GM18520 (cell line): ENCODE measurements around the gene ITGA11.
"Not testable (repeated sequence)": the region's sequence is repeated elsewhere in the genome, so short reads cannot be mapped to it uniquely, and the experiment has no call there.

ENCODE experiments used
- ATAC-seq: cut with Tn5 transposase; IDR thresholded peaks from one replicate; pipeline ENCODE4 v1.9.1; 2021; ENCODE audit not compliant: unreplicated experiment

ITGA11 gene

DNA sequence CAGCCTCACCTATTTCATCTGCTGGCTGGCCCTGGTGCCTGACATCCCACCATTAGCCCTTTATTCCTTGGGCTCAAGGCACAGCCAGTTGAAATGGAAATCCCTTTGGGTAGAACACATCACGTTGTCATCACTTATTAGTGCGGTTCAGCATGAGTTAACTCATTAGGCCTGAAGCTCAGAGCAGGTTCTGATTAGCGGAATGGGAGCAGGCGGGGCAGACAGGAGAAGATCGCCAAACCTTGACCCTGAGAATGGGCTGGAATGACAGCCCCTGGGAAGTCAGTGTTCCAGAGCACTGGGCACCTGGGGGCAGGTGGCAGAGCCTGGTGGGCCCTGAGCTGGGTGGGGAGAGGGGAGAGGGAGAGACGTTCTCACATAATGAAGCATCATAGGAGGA is 5.8 kb downstream of the ITGA11 start:
- no peak for ATAC-seq

DNA sequence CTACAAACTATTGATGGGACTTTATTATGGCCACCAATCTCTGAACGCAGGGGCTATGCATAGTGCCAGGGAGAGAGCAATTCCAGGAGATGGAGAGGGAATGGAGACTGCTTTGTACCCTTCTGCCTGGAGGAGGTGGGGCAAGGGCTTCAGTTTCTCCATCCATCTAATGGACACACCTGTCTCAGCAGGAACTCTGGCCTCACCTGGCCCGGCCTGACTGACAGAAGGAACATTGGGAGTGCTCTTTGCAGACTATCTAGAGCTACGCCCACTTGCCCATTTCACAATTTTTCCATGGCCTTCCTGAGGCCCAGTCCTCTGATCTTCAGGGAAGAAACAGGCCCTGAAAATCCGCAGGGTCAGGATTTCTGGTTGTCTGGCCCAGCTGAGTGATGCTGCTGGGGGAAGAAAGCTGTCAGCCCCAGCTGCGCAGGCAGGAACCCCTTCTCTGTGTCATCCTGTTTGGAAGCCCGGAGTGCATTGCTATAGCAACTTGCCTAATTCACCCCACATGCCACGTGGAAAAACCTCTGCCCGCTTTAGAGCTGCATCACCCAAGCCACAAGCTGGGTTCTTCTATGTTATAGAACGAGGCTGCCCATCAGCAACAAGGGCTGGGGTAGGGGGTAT is 6.4 kb downstream of the ITGA11 start:
- no peak for ATAC-seq

DNA sequence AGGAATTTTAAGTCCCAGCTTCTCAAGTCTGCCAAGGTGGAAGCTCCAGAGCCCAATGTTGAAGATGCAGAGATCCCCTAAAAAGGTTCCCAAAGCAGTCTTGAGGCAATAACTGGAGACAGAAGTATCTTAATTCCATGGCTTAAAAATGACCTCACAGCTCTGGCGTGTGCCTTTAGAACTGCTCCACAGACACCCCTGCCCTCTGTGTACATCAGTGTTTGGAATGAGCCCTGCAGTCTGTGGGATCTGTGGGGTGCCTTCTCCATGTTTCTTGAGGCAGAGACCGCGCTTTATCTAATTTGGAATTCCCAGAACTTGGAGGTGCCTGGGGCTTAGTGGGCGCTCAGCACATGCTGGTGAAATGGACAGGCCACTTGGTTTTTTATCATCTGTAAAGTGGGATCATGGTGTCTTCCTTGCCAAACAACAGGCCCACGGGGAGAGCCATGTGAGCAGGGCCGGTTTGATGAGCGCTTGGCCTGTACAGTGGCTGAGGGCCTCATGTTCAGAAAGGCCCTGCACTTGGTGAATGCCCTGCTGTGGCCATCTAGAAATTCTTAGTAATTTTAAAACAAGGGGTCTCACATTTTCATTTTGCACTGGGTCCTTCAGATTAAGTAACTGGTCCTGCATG is 7.1 kb downstream of the ITGA11 start:
- ATAC-seq, result no peak

DNA sequence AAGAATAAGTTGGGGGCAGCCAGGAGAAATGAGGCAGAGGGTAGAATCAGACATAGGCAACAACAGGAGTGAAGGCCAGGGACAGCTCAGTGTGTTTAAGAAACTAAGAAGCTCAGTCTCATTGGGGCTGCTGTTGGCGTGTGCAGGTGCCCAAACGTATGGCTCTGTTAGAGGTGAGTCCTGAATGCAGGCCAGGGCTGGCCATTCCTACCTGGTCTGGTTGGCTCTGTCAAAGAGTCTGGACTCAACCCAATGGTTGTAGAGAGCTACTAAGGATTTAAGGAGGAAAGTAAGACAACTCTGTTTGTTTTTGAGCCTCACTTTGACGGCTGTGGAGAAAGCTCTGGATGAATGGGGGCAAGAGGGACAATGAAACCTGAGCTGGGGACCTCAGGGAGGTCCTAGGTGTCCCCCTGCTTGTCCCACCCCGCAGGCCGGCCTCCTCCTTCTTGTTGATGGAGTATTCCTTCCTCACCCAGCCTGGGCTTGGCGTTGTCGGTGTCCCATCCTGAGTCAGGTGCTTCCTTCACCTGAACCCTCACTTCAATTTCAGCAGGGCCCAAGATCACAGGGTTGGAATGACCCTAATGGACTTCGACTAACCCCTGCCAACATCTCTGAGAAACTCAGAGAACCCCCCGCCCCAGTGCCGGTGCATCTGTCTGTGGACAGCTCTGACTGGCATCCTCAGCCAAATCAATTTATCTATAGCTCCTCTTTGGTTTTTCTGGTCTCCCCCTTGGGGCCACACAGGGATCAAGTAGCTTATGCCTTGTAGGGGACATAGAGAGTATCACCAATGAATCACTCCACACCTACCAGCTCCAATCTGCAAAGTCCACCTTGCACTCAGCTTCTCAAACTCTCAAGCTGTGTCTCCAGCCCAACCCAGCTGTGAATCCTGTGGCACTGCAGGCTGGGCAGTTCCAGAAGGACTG is 8.3 kb downstream of the ITGA11 start:
- no peak for ATAC-seq

DNA sequence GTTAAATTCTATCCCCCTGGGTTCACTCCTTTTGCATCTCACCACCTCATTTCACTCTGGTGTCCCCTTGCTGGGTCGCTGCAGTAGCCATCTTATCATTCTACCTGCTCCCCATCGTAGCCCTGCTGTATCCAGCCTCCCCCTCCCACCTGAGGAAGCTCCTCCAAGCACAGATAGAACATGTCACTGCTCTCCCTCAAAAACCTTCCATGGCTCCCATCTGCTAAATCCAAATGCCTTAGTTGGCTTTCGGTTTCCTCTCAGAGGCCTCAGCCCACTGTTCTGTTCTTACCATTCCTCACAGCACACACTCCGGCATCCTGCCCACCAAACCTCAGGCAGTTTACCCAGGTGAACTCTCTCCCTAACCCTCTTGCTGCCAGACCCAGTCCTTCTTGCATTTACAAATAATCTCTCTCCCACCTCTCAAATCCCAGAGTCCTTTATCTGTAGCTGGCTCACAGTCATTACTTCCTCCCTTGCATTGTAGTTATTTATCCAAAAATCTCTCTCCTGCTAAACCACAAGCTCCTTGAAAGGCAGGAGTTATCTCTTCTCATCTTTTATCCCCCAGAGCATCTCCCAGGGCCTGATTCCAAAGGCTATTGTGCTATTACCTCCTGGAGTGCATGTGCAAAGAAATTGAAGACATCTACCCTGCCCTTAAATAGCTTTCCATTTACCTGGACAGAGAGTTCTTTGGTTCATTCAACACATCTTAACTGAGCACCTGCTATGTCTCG is 9.4 kb downstream of the ITGA11 start:
- not testable (repeated sequence) for ATAC-seq

DNA sequence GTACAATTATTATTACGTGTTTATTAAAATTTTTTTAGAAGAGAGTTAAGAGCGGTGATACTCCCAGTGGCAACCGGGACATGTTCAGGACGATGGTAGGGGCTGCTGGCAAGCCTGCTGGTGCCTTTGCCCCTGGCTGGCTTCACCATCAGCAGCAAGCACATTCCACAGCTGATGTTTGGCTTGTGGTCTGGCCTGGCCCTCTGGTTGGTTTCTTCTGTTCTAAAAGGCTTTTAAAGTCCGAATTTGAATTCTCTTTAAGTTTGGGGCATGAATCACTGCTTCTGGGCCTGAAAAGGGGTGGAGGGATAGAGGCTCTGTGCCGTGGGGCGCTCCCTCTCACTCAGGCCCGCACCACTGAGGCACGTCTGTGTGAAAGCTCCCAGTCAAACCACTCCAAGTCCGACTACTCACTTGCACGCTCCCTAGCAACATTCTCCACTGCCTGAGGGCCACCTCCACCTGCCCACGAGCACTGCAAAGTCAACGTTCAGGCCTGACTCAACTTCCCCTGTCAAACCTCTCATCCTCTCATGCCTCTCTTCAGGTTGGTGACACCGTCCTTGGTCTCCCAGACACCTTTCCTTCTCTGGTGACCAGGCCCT is 10.1 kb downstream of the ITGA11 start:
- no peak for ATAC-seq

DNA sequence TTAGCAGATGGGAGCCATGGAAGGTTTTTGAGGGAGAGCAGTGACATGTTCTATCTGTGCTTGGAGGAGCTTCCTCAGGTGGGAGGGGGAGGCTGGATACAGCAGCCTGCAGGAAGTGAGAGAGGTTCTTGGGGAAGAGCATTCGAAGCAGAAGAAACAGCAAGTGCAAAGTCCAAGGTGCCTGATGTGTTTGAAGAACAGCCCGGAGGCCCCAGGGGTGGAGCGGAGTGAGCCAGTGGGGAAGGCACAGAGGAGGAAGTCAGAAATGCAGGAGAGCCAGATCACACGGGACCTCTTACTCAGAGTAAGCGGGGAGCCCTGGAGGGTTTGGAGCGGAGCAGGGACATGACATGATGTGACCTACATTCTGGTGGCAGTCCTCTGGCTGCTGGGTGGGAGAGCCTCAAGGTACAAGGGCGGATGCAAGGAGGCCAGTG is 10.8 kb downstream of the ITGA11 start:
- no peak for ATAC-seq

DNA sequence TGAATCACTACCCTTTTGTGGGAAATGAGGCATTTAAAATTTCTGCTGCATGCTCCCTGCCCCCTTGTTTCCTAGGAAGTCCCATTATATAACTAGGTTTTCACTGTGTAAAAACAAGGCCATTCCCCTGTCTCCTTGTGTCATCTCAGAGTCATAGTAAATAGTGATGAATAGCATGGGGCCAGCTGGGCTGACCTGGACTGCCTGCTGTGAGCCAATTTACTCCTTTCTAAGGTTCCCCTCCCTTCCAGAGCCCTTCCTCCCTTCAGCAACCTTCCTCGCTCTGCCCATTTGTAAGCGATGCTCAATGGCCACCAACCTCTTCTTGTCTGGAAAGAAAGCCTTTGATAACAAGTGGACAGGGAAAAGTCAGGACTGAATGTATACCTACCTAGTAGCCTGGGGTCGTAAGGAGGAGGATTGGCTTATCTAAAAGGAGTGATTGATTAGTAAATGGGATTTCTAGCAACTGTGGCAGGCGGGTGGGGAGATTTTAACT is 11.7 kb downstream of the ITGA11 start:
- ATAC-seq, result no peak

DNA sequence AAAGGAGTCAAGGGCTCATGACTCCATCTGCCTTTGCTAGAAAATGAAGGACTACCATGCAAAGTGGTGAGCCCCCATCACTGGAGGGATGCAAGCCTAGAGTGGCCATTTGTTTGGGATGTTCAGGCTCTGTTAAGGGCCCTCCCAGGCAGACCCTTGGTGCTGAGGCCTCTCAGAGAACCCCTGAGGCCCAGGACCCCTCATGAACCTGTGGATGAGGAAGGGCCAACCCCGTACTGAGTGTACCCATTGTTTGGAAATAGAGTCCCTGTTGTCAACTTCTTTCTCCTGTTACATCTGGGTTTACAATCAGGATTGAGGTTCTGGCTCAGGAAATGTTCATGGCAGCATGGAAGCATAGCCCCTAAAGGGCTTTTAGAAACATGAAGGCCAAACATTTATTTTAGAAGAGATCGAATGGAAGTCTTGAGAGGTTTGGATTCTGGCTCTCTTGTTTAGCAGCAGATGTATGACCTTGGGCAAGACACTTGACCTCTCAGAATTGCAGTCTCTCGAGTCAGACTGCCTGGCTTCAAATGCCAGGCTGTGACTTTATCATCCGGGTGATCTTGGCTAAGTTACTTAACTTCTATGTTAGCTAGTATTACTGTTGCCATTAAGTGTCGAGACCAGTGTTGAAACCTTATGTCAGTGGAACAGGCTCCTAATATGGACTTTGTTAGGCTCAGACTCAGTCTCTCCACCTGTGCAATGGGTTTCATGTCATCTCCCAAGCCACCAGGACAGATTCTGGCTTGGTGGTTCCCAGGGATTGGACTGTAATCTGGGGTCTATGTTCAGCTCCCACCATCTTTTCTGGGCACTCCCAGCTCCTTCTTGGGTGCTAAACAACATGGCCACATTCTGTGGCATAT is 12.4 kb downstream of the ITGA11 start:
- no peak for ATAC-seq

DNA sequence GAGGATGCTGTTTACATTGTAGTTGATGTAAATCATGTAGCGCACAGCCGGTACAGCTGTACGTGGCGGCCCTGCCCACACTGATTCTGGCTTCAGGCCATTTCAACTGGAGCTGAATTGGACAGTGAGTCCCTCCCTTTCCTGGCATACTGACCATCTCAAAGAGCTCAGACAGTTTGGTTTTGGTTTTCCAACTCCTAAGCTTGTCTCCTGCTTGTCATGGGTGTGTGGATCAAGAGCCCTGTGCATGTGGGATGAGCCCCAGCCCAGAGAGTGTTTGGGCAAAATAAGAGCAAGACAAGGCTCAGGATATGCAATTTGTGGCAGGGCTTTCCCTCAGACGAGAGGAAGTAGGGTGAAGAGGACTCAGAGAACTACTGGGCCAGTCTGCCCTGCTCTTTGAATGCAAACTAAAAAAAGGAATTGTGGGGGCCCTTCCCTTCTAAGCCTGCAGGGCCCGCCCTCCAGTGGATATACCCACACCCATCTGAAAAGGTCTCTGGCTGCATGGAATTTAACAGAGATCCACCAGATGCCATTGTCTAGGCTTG is 13.3 kb downstream of the ITGA11 start:
- ATAC-seq, result no peak

DNA sequence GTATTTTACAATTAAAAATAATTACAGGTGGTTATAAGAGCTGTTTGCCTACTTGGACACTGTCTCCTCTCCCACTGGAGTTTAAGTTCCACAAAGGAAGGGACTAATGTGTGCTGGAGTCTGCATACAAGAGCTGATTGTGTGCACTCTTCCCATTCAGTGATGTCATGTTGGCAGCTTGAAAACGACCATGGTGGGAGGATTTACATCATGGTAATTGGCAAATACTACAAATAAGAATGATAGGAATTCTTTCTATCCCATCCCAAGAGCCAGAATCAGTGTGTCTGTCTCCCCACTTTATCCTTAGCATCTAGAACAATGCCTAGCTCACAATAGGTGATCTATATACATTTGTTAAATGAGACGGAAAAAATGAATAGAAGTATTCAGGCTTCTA is 14.1 kb downstream of the ITGA11 start:
- no peak for ATAC-seq

DNA sequence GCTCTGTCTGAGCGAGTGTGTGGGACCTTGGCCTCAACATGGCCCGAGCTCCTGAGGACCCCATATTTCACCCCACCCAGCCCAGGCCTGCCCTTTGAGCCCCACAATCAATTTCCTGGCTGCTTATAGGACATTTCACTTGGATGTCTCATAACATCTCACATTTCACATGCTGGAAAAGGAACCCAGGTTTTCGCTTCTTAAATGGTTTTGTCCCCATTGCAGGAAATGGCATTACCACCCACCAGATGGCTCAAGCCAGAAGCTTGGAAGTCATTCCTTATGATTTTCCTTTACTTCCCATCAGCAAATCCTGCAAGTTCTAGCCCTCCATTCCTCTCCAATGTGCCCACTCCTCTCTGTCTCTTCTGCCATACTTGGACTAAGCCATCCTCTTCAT is 14.9 kb downstream of the ITGA11 start:
- ATAC-seq, result no peak

DNA sequence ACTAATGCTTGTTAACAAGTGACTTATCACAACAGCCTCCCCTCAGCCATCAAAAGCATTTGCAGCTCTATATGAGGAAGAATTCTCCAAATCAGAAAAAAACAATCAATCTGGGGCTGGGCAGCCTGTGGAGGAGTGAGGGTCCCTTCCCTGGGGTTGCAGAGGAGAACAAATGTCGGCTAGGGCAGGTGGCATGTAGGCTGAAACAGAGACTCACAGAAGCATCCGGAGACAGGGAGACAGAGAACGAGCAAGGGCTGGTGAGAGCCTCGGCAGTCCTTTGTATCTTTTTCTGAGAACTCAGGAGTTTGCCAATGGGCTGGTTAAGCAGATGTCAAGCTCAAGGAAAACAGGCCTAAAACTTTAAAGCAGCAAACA is 15.8 kb downstream of the ITGA11 start:
- ATAC-seq, result no peak

DNA sequence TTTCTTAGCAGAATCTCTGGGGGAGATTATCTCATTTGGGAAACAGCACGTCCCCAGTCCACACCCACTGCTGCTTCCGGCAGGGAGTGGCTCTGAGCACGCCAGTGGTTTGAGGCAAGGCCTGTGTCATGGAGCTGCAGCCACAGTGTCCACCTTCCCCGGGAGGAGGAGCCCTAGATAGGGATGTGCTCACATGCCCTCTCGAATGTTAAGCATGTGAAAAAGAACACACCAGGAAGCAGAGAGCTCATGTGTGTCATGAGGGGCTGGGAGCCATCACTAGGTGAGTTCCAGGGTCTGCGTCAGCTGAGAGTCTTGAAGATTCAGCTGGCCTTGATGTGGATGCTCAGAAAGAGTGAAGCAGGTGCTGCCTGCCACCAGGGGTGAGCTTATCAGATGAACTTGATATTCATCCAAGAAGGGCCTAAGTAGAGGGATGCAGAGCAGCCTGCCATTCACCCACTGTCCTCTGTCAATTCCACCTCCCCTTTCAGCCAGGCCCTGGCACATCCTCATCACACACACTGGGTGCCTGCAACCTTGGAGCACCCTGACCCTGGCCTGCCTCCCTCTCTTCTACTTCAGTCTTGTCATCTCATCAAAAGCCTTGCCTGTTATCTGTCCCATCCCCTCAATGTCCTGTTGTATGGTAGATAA is 16.3 kb downstream of the ITGA11 start:
- no peak for ATAC-seq

DNA sequence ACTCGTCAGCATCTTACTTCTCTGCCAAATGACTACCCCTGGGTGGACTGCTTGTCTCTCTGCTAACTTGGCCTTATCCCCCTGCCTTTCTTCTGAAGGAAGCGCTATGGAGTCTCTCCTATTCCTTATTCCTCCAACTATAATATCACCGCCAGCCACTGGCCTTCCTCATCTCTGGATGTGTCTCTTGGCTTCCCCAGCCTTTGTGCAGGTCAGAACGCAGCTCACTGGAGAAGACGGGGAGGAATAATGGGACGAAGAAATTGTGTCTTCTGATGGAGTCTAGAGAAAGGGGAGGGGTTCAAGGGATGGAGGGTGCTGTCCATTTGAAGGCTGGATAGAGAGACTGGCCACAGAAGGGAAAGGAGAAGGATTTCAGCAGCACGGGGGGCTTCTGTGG is 16.9 kb downstream of the ITGA11 start:
- no peak for ATAC-seq

DNA sequence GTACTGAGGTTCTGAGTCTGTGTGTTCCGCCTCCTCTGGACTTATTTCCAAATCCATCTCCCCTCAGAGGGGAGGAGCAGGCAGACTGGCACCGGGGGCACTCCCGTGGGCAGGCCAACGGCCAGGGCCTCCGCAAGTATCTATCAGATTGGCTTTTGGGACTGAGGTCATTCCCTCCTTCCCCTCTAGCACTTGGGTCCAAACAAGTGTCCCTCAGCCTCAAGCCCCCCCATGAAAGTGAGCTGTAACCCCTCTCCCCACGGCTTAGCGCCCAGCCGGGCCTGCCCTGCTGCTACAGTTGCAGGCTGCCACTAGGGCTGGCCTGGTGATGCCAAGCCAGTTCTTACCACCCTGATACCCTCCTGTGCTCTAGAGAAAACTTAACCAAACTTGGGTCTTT is 17.4 kb downstream of the ITGA11 start:
- no peak for ATAC-seq

DNA sequence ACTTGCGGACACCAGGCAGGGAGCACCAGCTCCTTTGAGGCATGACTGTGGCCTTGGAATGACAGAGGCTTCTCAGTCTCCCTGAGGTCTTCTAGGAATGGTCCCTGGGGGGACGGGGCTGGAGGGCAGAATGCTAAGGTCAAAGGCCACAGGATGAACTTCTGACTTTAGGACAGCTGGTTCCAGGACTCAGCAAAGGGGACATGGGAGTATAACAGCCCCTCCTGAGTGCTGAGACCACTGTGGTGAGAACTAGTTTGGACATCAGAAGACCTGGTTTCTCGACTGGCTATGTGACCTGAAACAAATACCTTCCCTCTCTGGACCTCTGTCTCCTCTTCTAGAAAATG is 17.8 kb downstream of the ITGA11 start:
- ATAC-seq, result no peak

DNA sequence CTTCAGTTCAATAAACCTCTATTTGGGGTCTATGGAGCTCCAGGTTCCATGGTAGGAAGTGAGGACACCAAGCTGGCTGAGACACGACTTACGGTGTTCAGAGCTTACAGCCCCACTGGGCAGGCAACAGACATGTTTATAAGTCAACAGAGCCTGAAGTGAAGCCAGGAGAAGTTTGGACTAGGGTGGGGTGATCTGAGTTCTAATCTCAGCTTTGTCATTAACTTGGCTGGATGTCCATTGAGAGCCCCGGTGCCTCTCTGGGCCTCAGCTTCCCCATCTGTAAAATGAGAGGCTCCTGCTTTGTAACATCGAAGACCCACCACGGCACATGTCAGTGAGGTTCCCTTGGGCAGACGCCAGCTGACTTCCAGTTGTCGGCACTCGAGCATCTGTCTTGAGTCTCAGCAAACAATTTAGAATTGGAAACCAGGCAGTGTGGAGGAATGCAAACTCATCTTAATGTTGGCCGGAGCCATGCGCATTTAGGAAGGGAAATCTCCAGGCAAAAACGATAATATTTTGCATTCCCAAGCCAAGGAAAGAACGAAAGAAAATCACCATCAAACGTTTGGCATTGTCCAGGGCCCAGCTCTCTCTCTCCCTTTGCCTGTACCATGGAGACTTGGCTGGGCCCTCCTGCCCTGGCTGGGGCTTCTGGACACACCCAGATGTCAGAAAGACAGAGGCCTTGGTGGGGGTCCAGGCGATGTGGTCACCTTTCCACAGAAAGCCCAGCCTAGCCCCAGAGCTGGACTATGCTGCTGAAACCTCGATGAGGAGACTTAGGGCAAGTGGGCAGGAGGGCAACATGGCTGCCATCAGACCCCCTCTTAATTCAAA is 18.4 kb downstream of the ITGA11 start:
- no peak for ATAC-seq
